Epidermal melanocyte (primary cell): Measurements from ENCODE around the gene TWIST2.

ENCODE experiments used
- DNase-seq: peaks from one replicate; pipeline ENCODE4 v3.0.0; 2011; ENCODE audit warnings: low spot score; ENCODE audit not compliant: insufficient read length

Gene TWIST2

GRCh38 chr2:238835726-238836301 is 12.1 kb upstream of the TWIST2 start:
- no peak for DNase-seq

GRCh38 chr2:238838786-238839327 is 9.0 kb upstream of the TWIST2 start:
- no peak for DNase-seq

GRCh38 chr2:238839428-238839827 is 8.5 kb upstream of the TWIST2 start:
- DNase-seq, result no peak

GRCh38 chr2:238841542-238842164 is 6.2 kb upstream of the TWIST2 start:
- no peak for DNase-seq

GRCh38 chr2:238843476-238843875 is 4.4 kb upstream of the TWIST2 start:
- DNase-seq, result no peak

GRCh38 chr2:238845583-238846377 is 2.1 kb upstream of the TWIST2 start:
- DNase-seq, result no peak

GRCh38 chr2:238846378-238846627 is 1.6 kb upstream of the TWIST2 start:
- no peak for DNase-seq

GRCh38 chr2:238846628-238847418 is 1.1 kb upstream of the TWIST2 start:
- DNase-seq, result no peak

- DNase-seq, result no peak
Observed at GRCh38 chr2:238847419-238847801, 475 bp upstream of the TWIST2 start.

- DNase-seq, result no peak
Observed at GRCh38 chr2:238848691-238848975, 748 bp downstream of the TWIST2 start.

- no peak for DNase-seq
Observed at GRCh38 chr2:238848976-238849853, 1.3 kb downstream of the TWIST2 start.

GRCh38 chr2:238850091-238850490 is 2.2 kb downstream of the TWIST2 start:
- no peak for DNase-seq

- DNase-seq, result no peak
Observed at GRCh38 chr2:238851026-238851425, 3.1 kb downstream of the TWIST2 start.

GRCh38 chr2:238851761-238852160 is 3.9 kb downstream of the TWIST2 start:
- no peak for DNase-seq

GRCh38 chr2:238852206-238852869 is 4.5 kb downstream of the TWIST2 start:
- DNase-seq, result no peak

- no peak for DNase-seq
Observed at GRCh38 chr2:238853218-238853617, 5.3 kb downstream of the TWIST2 start.

- DNase-seq, result no peak
Observed at GRCh38 chr2:238853721-238854120, 5.8 kb downstream of the TWIST2 start.

- no peak for DNase-seq
Observed at GRCh38 chr2:238854246-238854645, 6.4 kb downstream of the TWIST2 start.

- no peak for DNase-seq
Observed at GRCh38 chr2:238854699-238855229, 6.9 kb downstream of the TWIST2 start.

- DNase-seq, result no peak
Observed at GRCh38 chr2:238855299-238855698, 7.4 kb downstream of the TWIST2 start.
